IMR-90 (cell line): ENCODE results near the gene OTUD5.

ENCODE experiments used
- BHLHE40 ChIP-seq: fragments of 150-350 bp; IDR thresholded peaks from 2 replicates; pipeline ENCODE4 v1.6.1; 2016; ENCODE audit warnings: mild to moderate bottlenecking, low read depth, low read length
- CEBPB ChIP-seq: IDR thresholded peaks from 2 replicates; pipeline ENCODE4 v1.6.1; 2012; ENCODE audit warnings: low read depth, low read length, improper control_type of control experiment
- FOS ChIP-seq: fragments of 150-350 bp; IDR thresholded peaks from 2 replicates; pipeline ENCODE4 v1.6.1; 2016; ENCODE audit warnings: low read depth, low read length
- MXI1 ChIP-seq: IDR thresholded peaks from 2 replicates; pipeline ENCODE4 v1.6.1; 2012; ENCODE audit warnings: low read depth, mild to moderate bottlenecking, low read length, moderate library complexity, borderline replicate concordance
- NFE2L2 ChIP-seq: fragments of 150-350 bp; IDR thresholded peaks from 2 replicates; pipeline ENCODE4 v1.6.1; 2016; ENCODE audit warnings: low read depth, mild to moderate bottlenecking, low read length
- POLR2A ChIP-seq: IDR thresholded peaks from 2 replicates; pipeline ENCODE4 v1.6.1; 2012; ENCODE audit warnings: mild to moderate bottlenecking, low read depth, low read length
- RAD21 ChIP-seq: IDR thresholded peaks from 2 replicates; pipeline ENCODE4 v1.6.1; 2012; ENCODE audit warnings: low read length, improper control_type of control experiment
- RCOR1 ChIP-seq: IDR thresholded peaks from 2 replicates; pipeline ENCODE4 v1.6.1; 2012; ENCODE audit warnings: mild to moderate bottlenecking, low read length, improper control_type of control experiment; ENCODE audit not compliant: insufficient replicate concordance
- SMC3 ChIP-seq: fragments of 150-350 bp; IDR thresholded peaks from 2 replicates; pipeline ENCODE4 v1.6.1; 2016; ENCODE audit warnings: low read depth, mild to moderate bottlenecking, antibody characterized with exemption, low read length, moderate library complexity
- TF ChIP-seq, protein P1 (sequence below): conservative IDR thresholded peaks from 2 replicates; pipeline ENCODE4 v1.5.1; 2012; ENCODE audit warnings: mild to moderate bottlenecking, low read depth, low read length, improper control_type of control experiment
- TF ChIP-seq, protein P2 (sequence below): fragments of 150-350 bp; IDR thresholded peaks from 2 replicates; pipeline ENCODE4 v1.6.1; 2017; ENCODE audit warnings: mild to moderate bottlenecking, antibody characterized with exemption, low read length, low read depth
- TF ChIP-seq, protein P3 (sequence below): fragments of 150-350 bp; IDR thresholded peaks from 2 replicates; pipeline ENCODE4 v1.6.1; 2016; ENCODE audit warnings: low read depth, mild to moderate bottlenecking, low read length, moderate library complexity, borderline replicate concordance

DNA sequence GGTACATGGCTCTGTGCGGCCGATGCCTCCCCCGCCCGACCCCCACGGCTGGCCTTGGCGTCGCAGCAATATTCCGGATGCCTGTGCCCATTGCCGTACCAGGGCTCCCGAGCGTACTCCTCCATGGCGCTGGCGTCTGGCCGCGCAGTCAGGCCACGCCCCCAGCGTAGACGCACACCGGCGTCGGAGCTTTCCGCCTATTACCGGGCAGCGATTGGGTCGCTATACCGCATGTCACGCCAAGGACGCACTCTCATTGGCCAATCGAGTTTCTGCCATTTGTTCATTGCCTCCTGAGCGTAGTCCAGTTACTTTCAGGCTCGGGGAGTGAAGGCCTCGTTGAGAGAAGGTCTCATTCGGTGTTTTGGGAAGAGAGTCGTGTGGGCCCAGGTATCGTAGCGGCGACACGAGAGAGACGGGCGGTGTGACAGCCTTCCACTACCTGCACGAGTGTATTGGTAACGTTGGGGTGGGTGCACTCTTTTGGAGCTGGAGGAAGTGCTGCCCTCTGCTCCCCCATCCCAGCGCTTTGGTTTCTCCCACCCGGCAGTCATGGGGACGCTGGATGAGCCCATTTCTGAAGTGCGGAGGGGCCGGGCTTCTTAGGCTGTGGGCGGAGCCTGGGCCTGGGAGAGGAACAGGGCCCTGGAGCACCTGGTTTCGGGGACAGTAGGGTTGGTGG, 59.6 kb downstream of the OTUD5 start, which contains the start of the genes PQBP1 and TIMM17B:
- TF ChIP-seq, protein P1, sequence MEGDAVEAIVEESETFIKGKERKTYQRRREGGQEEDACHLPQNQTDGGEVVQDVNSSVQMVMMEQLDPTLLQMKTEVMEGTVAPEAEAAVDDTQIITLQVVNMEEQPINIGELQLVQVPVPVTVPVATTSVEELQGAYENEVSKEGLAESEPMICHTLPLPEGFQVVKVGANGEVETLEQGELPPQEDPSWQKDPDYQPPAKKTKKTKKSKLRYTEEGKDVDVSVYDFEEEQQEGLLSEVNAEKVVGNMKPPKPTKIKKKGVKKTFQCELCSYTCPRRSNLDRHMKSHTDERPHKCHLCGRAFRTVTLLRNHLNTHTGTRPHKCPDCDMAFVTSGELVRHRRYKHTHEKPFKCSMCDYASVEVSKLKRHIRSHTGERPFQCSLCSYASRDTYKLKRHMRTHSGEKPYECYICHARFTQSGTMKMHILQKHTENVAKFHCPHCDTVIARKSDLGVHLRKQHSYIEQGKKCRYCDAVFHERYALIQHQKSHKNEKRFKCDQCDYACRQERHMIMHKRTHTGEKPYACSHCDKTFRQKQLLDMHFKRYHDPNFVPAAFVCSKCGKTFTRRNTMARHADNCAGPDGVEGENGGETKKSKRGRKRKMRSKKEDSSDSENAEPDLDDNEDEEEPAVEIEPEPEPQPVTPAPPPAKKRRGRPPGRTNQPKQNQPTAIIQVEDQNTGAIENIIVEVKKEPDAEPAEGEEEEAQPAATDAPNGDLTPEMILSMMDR = no peak
- 0 out of 2 replicates have a peak, but pooled peaks have one; percentile 10 for TF ChIP-seq CEBPB
- TF ChIP-seq SMC3 = no peak
- TF ChIP-seq MXI1 = peak; percentile 3; the same call in 1 of the 2 replicates
- TF ChIP-seq RAD21 = no peak
- TF ChIP-seq POLR2A = peak; percentile 86
- TF ChIP-seq, protein P2, sequence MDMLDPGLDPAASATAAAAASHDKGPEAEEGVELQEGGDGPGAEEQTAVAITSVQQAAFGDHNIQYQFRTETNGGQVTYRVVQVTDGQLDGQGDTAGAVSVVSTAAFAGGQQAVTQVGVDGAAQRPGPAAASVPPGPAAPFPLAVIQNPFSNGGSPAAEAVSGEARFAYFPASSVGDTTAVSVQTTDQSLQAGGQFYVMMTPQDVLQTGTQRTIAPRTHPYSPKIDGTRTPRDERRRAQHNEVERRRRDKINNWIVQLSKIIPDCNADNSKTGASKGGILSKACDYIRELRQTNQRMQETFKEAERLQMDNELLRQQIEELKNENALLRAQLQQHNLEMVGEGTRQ = no peak
- peak; percentile 89 for TF ChIP-seq BHLHE40
- TF ChIP-seq, protein P3, sequence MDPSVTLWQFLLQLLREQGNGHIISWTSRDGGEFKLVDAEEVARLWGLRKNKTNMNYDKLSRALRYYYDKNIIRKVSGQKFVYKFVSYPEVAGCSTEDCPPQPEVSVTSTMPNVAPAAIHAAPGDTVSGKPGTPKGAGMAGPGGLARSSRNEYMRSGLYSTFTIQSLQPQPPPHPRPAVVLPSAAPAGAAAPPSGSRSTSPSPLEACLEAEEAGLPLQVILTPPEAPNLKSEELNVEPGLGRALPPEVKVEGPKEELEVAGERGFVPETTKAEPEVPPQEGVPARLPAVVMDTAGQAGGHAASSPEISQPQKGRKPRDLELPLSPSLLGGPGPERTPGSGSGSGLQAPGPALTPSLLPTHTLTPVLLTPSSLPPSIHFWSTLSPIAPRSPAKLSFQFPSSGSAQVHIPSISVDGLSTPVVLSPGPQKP = no peak
- TF ChIP-seq RCOR1 = no peak
- TF ChIP-seq NFE2L2 = no peak
- TF ChIP-seq FOS = no peak
